IMR-90 (cell line): ENCODE results near the gene ZAR1. TPM values are rescaled to one million over a fixed set of nuclear protein-coding genes. Genes with fewer than 3 reads are reported as not detected.

ENCODE experiments used
- ATAC-seq: fragments of 200-7000 bp; cut with Tn5 transposase; 2 replicates; pipeline ENCODE4 v1.9.1; 2020; ENCODE audit warnings: low read depth, mild to moderate bottlenecking, moderate library complexity
- BruUV-seq: library from RNA; stranded (reverse); fragments of 400-500 nt; replicated peaks from 2 replicates; lab custom pipeline; 2021; lab: Mats Ljungman, UMichigan
- CTCF ChIA-PET: fragments of 300-600 bp; formaldehyde crosslinking; extraction: SDS; loops from one replicate; lab custom pipeline; 2021; ENCODE audit warnings: antibody characterized with exemption; lab: Yijun Ruan, JAX
- POLR2A ChIA-PET: fragments of 300-600 bp; sonication (Branson Sonifier 250); formaldehyde crosslinking; loops from one replicate; lab custom pipeline; 2022; ENCODE audit warnings: antibody characterized with exemption; ENCODE audit not compliant: unreplicated experiment; lab: Charles Lee
- DNase-seq: peaks from one replicate; pipeline ENCODE4 v3.0.0; 2013
- H2AFZ ChIP-seq: replicated peaks from 2 replicates; pipeline ENCODE3; 2013; ENCODE audit warnings: low read length, mild to moderate bottlenecking; ENCODE audit not compliant: poor library complexity
- H2AK5ac ChIP-seq: 2 replicates; pipeline ENCODE4 v1.6.1; 2013; ENCODE audit warnings: low read depth, low read length, inconsistent platforms
- H2AK9ac ChIP-seq: replicated peaks from 2 replicates; pipeline ENCODE3; 2013; ENCODE audit warnings: mild to moderate bottlenecking, low read depth, low read length, moderate library complexity; ENCODE audit not compliant: poor library complexity
- H2BK120ac ChIP-seq: 2 replicates; pipeline ENCODE4 v1.6.1; 2013; ENCODE audit warnings: low read depth, low read length, inconsistent platforms
- H2BK15ac ChIP-seq: 3 replicates; pipeline ENCODE4 v1.6.1; 2013; ENCODE audit warnings: low read depth, low read length, inconsistent platforms
- H2BK20ac ChIP-seq: 2 replicates; pipeline ENCODE4 v1.6.1; 2013; ENCODE audit warnings: low read depth, mild to moderate bottlenecking, inconsistent platforms, low read length, moderate library complexity
- H2BK5ac ChIP-seq: 2 replicates; pipeline ENCODE4 v1.6.1; 2013; ENCODE audit warnings: mild to moderate bottlenecking, low read depth, low read length, inconsistent platforms; ENCODE audit not compliant: poor library complexity, severe bottlenecking
- H3K14ac ChIP-seq: replicated peaks from 2 replicates; pipeline ENCODE4 v1.6.1; 2013; ENCODE audit warnings: low read depth, low read length, inconsistent platforms
- H3K18ac ChIP-seq: 2 replicates; pipeline ENCODE4 v1.6.1; 2013; ENCODE audit warnings: low read depth, low read length, control low read depth
- H3K23ac ChIP-seq: 2 replicates; pipeline ENCODE4 v1.6.1; 2013; ENCODE audit warnings: low read depth, low read length, inconsistent platforms
- H3K27ac ChIP-seq: 2 replicates; pipeline ENCODE4 v1.5.1; 2013; ENCODE audit warnings: mild to moderate bottlenecking, control low read depth, low read length; ENCODE audit not compliant: insufficient read depth
- H3K27me3 ChIP-seq: 2 replicates; pipeline ENCODE4 v1.6.1; 2013; ENCODE audit warnings: low read length; ENCODE audit not compliant: control insufficient read depth, insufficient read depth
- H3K36me3 ChIP-seq: 2 replicates; pipeline ENCODE4 v1.6.1; 2013; ENCODE audit warnings: low read length, mixed read lengths; ENCODE audit not compliant: control insufficient read depth, insufficient read depth
- H3K4ac ChIP-seq: 2 replicates; pipeline ENCODE4 v1.6.1; 2013; ENCODE audit warnings: low read depth, low read length, inconsistent platforms
- H3K4me1 ChIP-seq: 2 replicates; pipeline ENCODE4 v1.6.1; 2013; ENCODE audit warnings: low read length, mixed read lengths; ENCODE audit not compliant: control insufficient read depth, insufficient read depth
- H3K4me2 ChIP-seq: 2 replicates; pipeline ENCODE4 v1.6.1; 2013; ENCODE audit warnings: low read depth, mild to moderate bottlenecking, control low read depth, low read length, moderate library complexity
- H3K4me3 ChIP-seq: 2 replicates; pipeline ENCODE4 v1.5.1; 2013; ENCODE audit warnings: low read depth, mild to moderate bottlenecking, control low read depth, low read length, moderate library complexity; ENCODE audit not compliant: insufficient read depth
- H3K56ac ChIP-seq: 2 replicates; pipeline ENCODE4 v1.6.1; 2013; ENCODE audit warnings: low read length, inconsistent platforms; ENCODE audit not compliant: insufficient read depth; ENCODE audit errors: extremely low read depth
- H3K79me1 ChIP-seq, 2 experiments: 2 replicates each; pipeline ENCODE4 v1.6.1; 2013; ENCODE audit warnings: low read length in 2 of 2, inconsistent platforms in 1 of 2, low read depth in 1 of 2
- H3K9ac ChIP-seq: 2 replicates; pipeline ENCODE4 v1.6.1; 2013; ENCODE audit warnings: low read depth, low read length, control low read depth
- H3K9me1 ChIP-seq: 2 replicates; pipeline ENCODE4 v1.6.1; 2013; ENCODE audit warnings: low read length, inconsistent platforms; ENCODE audit not compliant: insufficient read depth
- H3K9me3 ChIP-seq: 2 replicates; pipeline ENCODE4 v1.6.1; 2013; ENCODE audit warnings: low read length; ENCODE audit not compliant: control insufficient read depth, insufficient read depth
- H4K20me1 ChIP-seq: 2 replicates; pipeline ENCODE4 v1.6.1; 2013; ENCODE audit warnings: low read length, inconsistent platforms; ENCODE audit not compliant: insufficient read depth
- H4K5ac ChIP-seq: 2 replicates; pipeline ENCODE4 v1.6.1; 2013; ENCODE audit warnings: mild to moderate bottlenecking, low read depth, low read length, control low read depth
- H4K8ac ChIP-seq, 2 experiments: 2 replicates each; pipeline ENCODE4 v1.6.1; 2013; ENCODE audit warnings: low read depth in 2 of 2, low read length in 2 of 2, control low read depth in 1 of 2, inconsistent platforms in 1 of 2
- H4K91ac ChIP-seq: 2 replicates; pipeline ENCODE4 v1.6.1; 2013; ENCODE audit warnings: low read depth, low read length, inconsistent platforms; ENCODE audit not compliant: insufficient read depth
- MAZ ChIP-seq: IDR thresholded peaks from 2 replicates; pipeline ENCODE4 v1.6.1; 2012; ENCODE audit warnings: low read depth, mild to moderate bottlenecking, low read length, improper control_type of control experiment, moderate library complexity, borderline replicate concordance
- NFE2L2 ChIP-seq: fragments of 150-350 bp; IDR thresholded peaks from 2 replicates; pipeline ENCODE4 v1.6.1; 2016; ENCODE audit warnings: low read depth, mild to moderate bottlenecking, low read length
- SMC3 ChIP-seq: fragments of 150-350 bp; IDR thresholded peaks from 2 replicates; pipeline ENCODE4 v1.6.1; 2016; ENCODE audit warnings: low read depth, mild to moderate bottlenecking, antibody characterized with exemption, low read length, moderate library complexity
- whole genome bisulfite sequencing, 2 experiments: methylation state at CpG; one replicate each; pipeline versions ENCODE4 v1.1.5 to v1.1.7; 2013; ENCODE audit warnings: missing lambda C conversion rate in 2 of 2; ENCODE audit not compliant: insufficient read length in 1 of 2; ENCODE audit errors: extremely low coverage in 2 of 2; 5-methylcytosine and 5-hydroxymethylcytosine counted together
- dilution Hi-C: fragments of 300-500 bp; cut with HindIII; formaldehyde crosslinking; loops from one replicate; pipeline ENCODE4 v1.14.3; 2018; ENCODE audit warnings: low sequenced_read_pairs; ENCODE audit not compliant: unreplicated experiment
- in situ Hi-C: fragments of 300-500 bp; cut with MboI; formaldehyde crosslinking; loops from 3 replicates; pipeline ENCODE4 v1.14.3; 2019; ENCODE audit warnings: low sequenced_read_pairs, inconsistent platforms, mixed read lengths
- intact Hi-C: fragments of 100-400 bp; cut with micrococcal nuclease; formaldehyde crosslinking; loops from 2 replicates; pipeline ENCODE4 v1.10.0; 2022
- polyA plus RNA-seq, 3 experiments: library from polyadenylated mRNA; depleted of rRNA; stranded (reverse); fragments of >200 nt; gene quantifications; 2 replicates each; pipeline ENCODE4 v1.2.3, GENCODE V29; 2012; ENCODE audit warnings: low replicate concordance in 1 of 3
- total RNA-seq: library from RNA; depleted of rRNA; stranded (reverse); fragments of >200 nt; gene quantifications from 2 replicates; pipeline ENCODE4 v1.2.3, GENCODE V29; 2012
- TF ChIP-seq, protein P1 (sequence below): conservative IDR thresholded peaks from 2 replicates; pipeline ENCODE4 v1.5.1; 2012; ENCODE audit warnings: mild to moderate bottlenecking, low read depth, low read length, improper control_type of control experiment

Gene ZAR1
- total and polyA plus RNA-seq, 2 of the 4 experiments (the other 2 are of a cell fraction), result not detected

DNA sequence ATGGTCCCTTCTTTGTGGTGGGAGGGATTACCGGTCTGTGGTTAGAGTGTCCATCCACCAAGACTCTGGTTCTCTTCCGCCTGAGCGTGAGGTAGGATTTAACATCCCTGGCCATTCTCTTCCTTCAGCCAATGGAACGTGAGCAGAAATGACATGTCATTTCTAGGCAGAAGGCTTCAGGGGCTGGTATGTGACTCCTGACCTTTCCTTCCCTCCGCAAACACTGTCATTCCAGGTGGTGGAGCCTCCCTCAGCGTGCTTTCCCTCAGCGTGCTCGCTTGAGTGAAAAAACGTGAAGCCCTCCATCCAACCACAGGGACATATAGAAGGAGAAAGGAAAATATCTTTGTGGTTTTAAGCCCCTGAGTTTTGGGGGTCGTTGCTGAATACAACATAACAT is 40.9 kb upstream of the ZAR1 start:
- Histone ChIP-seq H3K9me1 (no peaks in the 10 kb centered on the region), H3K4me1 (no peaks in the 10 kb centered on the region), H2BK20ac (no peak overlapping the region), H3K56ac (no peak overlapping the region), H2BK120ac (no peak overlapping the region), H3K9me3 (no peaks in the 10 kb centered on the region), H2BK5ac (no peak overlapping the region), H4K20me1 (no peaks in the 10 kb centered on the region), H3K9ac (no peak overlapping the region), H3K18ac (no peak overlapping the region), H4K8ac (no peak overlapping the region), H3K79me1 (no peaks in the 10 kb centered on the region), H4K91ac (no peak overlapping the region), H3K23ac (no peak overlapping the region), H2AK9ac (no peak overlapping the region), H3K14ac (no peak overlapping the region), H3K27me3 (peaks cover 4% of the 10 kb centered on the region), H2AK5ac (no peak overlapping the region), H2BK15ac (no peak overlapping the region), H3K36me3 (no peaks in the 10 kb centered on the region), H3K4me2 (no peak overlapping the region), H2AFZ (no peak overlapping the region), H4K5ac (no peak overlapping the region), H3K27ac (no peak overlapping the region), H3K4ac (no peak overlapping the region), H3K4me3 (no peak overlapping the region)
- intact Hi-C loops (no loop called here), dilution Hi-C loops (no loop called here), in situ Hi-C loops (no loop called here)
- ATAC-seq (no peak), DNase-seq (no peak)
- TF ChIP-seq, protein P1, sequence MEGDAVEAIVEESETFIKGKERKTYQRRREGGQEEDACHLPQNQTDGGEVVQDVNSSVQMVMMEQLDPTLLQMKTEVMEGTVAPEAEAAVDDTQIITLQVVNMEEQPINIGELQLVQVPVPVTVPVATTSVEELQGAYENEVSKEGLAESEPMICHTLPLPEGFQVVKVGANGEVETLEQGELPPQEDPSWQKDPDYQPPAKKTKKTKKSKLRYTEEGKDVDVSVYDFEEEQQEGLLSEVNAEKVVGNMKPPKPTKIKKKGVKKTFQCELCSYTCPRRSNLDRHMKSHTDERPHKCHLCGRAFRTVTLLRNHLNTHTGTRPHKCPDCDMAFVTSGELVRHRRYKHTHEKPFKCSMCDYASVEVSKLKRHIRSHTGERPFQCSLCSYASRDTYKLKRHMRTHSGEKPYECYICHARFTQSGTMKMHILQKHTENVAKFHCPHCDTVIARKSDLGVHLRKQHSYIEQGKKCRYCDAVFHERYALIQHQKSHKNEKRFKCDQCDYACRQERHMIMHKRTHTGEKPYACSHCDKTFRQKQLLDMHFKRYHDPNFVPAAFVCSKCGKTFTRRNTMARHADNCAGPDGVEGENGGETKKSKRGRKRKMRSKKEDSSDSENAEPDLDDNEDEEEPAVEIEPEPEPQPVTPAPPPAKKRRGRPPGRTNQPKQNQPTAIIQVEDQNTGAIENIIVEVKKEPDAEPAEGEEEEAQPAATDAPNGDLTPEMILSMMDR, result no peak
- TF ChIP-seq MAZ, result no peak
- TF ChIP-seq SMC3, result no peak
- TF ChIP-seq NFE2L2, result no peak
- CTCF ChIA-PET, result interaction anchor here (1.0 kb wide), 1 partner anchor 64 kb away, joined by 3 read pairs; no protein-coding TSS in a partner anchor
- POLR2A ChIA-PET, result no interaction called here
- no CpG with 5 or more reads among the region's 10 CpGs for WGBS, 2 experiments
- BruUV-seq, result no TSS peak
